ENCODE data around the gene TMEM170B. TPM values are rescaled to one million over a fixed set of nuclear protein-coding genes. Genes with fewer than 3 reads are reported as not detected.

Gene TMEM170B
- total RNA-seq, 2 experiments from 2014 or later: 0.40 to 0.57 TPM

DNA sequence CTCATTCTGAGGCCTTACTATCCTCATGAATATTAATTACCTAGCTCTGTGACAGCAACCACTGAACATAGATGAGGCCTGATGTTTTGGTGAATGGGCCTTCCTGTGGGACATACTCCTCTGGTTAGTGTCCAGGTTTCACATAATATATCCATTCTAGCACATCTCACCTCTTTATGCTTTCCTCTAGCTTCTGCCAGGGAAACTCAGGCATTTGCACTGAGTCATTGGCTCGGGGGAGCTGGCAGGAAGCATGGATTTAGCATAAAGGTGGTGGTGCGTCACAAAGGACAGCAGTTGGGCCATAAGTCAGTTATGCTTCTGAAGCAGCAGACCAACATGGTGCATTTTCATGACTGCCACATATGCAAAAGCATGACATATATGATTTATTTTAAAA, 37.5 kb upstream of the TMEM170B start:
- peaks cover 7% of the 10 kb centered on the region for H3K4me1 Mint-ChIP-seq (ENCODE audit: low read depth)
- H3K36me3 Mint-ChIP-seq (ENCODE audit: low read depth): no peaks in the 10 kb centered on the region
- peaks cover 1% of the 10 kb centered on the region for H3K9me3 Mint-ChIP-seq
- intact Hi-C loops (cut with micrococcal nuclease): no loop called here
- H3K4me3 Mint-ChIP-seq: no peak overlapping the region
- CTCF ChIA-PET: interaction anchor here (0.6 to 1.4 kb wide), 4 partner anchors 76 to 545 kb away, joined by 3 read pairs; no protein-coding TSS in a partner anchor
- DNase-seq: no peak
- no peaks in the 10 kb centered on the region for H3K27me3 Mint-ChIP-seq (ENCODE audit: low read depth)
- H3K27ac Mint-ChIP-seq: no peak overlapping the region

DNA sequence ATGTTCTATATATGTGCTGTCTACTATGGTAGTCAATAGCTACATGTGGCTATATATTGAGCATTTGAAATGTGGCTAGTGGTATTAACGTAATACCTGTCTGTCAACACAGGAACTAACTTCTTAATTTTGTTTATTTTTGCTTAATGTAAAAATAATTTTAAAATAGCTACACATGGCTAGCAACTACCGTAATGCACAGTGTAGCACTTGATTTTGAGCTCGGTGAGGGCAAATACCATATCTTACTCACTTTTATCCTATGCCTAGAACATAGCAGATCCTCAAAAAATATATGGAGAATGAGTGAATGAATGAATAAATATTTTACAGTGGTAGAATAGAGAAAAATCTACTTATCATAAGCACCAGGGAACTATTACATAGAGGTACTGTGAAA, 28.1 kb upstream of the TMEM170B start:
- no peak for DNase-seq
- Mint-ChIP-seq H3K27me3 (ENCODE audit: low read depth) (peaks cover 18% of the 10 kb centered on the region), H3K36me3 (ENCODE audit: low read depth) (no peaks in the 10 kb centered on the region), H3K4me3 (no peak overlapping the region), H3K4me1 (ENCODE audit: low read depth) (no peaks in the 10 kb centered on the region), H3K27ac (no peak overlapping the region), H3K9me3 (no peaks in the 10 kb centered on the region)
- intact Hi-C loops (cut with micrococcal nuclease): no loop called here
- CTCF ChIA-PET: interaction anchor here (0.7 to 2.2 kb wide), 5 partner anchors 12 to 338 kb away, joined by 3 to 8 read pairs (median 3); no protein-coding TSS in a partner anchor

DNA sequence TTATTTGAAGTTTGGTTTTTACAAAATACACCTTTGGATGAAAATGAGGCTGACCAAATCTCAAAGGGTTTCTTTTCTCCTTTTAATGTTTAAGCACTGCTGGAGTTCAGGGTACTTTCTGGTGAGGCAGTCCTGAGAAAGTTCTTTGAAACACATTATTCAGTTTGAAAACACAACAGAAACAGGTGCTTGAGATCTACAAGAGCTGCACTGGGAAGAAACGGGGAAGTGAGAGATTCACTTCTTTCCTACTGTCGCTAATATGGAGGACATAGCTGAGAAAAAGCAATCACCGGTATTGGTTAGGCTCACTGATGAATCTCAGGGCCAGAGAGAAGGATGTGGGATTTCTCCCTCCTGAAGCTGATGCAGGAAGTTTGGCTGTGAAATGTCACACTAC, 22.9 kb upstream of the TMEM170B start:
- Mint-ChIP-seq H3K27ac (no peak overlapping the region), H3K36me3 (ENCODE audit: low read depth) (no peaks in the 10 kb centered on the region), H3K27me3 (ENCODE audit: low read depth) (peaks cover 13% of the 10 kb centered on the region), H3K9me3 (peaks cover 2% of the 10 kb centered on the region), H3K4me1 (ENCODE audit: low read depth) (no peaks in the 10 kb centered on the region), H3K4me3 (no peak overlapping the region)
- CTCF ChIA-PET: interaction anchor here (1.4 kb wide), 1 partner anchor 18 kb away, joined by 4 read pairs; no protein-coding TSS in a partner anchor
- intact Hi-C loops (cut with micrococcal nuclease): no loop called here
- DNase-seq: no peak

- intact Hi-C loops (cut with micrococcal nuclease): no loop called here
- no peaks in the 10 kb centered on the region for H3K4me1 Mint-ChIP-seq (ENCODE audit: low read depth)
- CTCF ChIA-PET: interaction anchor here (1.0 to 1.4 kb wide), 2 partner anchors 19 to 273 kb away, joined by 4 read pairs; no protein-coding TSS in a partner anchor
- H3K9me3 Mint-ChIP-seq: peaks cover 2% of the 10 kb centered on the region
- H3K4me3 Mint-ChIP-seq: no peak overlapping the region
- DNase-seq: no peak
- no peaks in the 10 kb centered on the region for H3K36me3 Mint-ChIP-seq (ENCODE audit: low read depth)
- no peak overlapping the region for H3K27ac Mint-ChIP-seq
- H3K27me3 Mint-ChIP-seq (ENCODE audit: low read depth): peaks cover 10% of the 10 kb centered on the region
Observed at GRCh38 chr6:11515763-11516162, 21.8 kb upstream of the TMEM170B start.

DNA sequence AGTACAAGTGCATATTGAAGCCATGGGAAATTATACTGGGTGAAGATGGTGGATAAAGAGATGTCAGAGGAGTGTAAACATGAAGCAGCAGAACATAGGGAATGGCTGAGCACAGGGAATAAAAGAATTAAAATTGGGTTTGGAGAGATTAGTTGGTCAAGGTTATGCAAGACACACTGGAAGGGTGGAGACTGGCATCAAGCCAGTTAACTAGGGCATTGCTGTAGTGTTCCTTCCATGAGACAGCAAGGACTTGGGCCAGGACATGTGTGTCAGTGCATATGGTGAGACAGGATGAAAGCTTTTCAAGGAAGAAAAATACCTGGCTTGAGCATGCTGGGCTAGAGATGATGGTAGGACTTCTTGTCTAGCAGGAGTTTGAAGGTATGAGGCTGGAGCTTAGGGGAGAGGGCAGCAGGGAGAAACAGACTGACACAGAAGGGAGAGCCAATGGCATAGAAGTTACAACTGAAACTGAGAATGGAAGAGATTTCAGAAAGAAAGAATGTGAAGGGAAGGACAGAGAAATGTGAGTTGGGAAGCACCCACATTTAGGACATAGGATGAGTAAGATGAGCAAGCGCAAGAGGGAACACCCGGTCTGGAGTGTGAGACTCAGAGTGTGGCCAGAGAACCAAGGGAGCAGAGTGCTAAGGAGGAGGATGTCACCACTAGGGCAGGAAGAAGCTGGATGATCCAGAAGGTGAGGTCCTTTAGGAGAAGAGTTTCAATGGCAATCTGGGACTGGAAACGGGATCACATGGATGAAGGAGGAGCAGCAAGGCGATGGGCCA, 14.5 kb upstream of the TMEM170B start:
- DNase-seq: no peak
- H3K9me3 Mint-ChIP-seq: peaks cover 2% of the 10 kb centered on the region
- H3K27me3 Mint-ChIP-seq (ENCODE audit: low read depth): peaks cover 2% of the 10 kb centered on the region
- H3K4me1 Mint-ChIP-seq (ENCODE audit: low read depth): no peaks in the 10 kb centered on the region
- no peak overlapping the region for H3K27ac Mint-ChIP-seq
- intact Hi-C loops (cut with micrococcal nuclease): no loop called here
- H3K36me3 Mint-ChIP-seq (ENCODE audit: low read depth): no peaks in the 10 kb centered on the region
- no peak overlapping the region for H3K4me3 Mint-ChIP-seq
- CTCF ChIA-PET: interaction anchor here (1.2 kb wide), 1 partner anchor 351 kb away, joined by 4 read pairs; no protein-coding TSS in a partner anchor

- no peak overlapping the region for H3K4me3 Mint-ChIP-seq
- peaks cover 6% of the 10 kb centered on the region for H3K27me3 Mint-ChIP-seq (ENCODE audit: low read depth)
- no peaks in the 10 kb centered on the region for H3K9me3 Mint-ChIP-seq
- no peak for DNase-seq
- no peaks in the 10 kb centered on the region for H3K36me3 Mint-ChIP-seq (ENCODE audit: low read depth)
- CTCF ChIA-PET: interaction anchor here (0.6 kb wide), 1 partner anchor 621 kb away, joined by 5 read pairs; no protein-coding TSS in a partner anchor
- H3K27ac Mint-ChIP-seq: no peak overlapping the region
- no peaks in the 10 kb centered on the region for H3K4me1 Mint-ChIP-seq (ENCODE audit: low read depth)
- intact Hi-C loops (cut with micrococcal nuclease): no loop called here
Observed at GRCh38 chr6:11525468-11526155, 11.9 kb upstream of the TMEM170B start.

GRCh38 chr6:11526156-11526505, 11.4 kb upstream of the TMEM170B start:
- DNase-seq: no peak
- Mint-ChIP-seq H3K27me3 (ENCODE audit: low read depth) (peaks cover 6% of the 10 kb centered on the region), H3K4me3 (no peak overlapping the region), H3K9me3 (no peaks in the 10 kb centered on the region), H3K27ac (no peak overlapping the region), H3K4me1 (ENCODE audit: low read depth) (no peaks in the 10 kb centered on the region), H3K36me3 (ENCODE audit: low read depth) (no peaks in the 10 kb centered on the region)
- intact Hi-C loops (cut with micrococcal nuclease): no loop called here
- CTCF ChIA-PET: interaction anchor here (0.6 kb wide), 1 partner anchor 621 kb away, joined by 5 read pairs; no protein-coding TSS in a partner anchor

DNA sequence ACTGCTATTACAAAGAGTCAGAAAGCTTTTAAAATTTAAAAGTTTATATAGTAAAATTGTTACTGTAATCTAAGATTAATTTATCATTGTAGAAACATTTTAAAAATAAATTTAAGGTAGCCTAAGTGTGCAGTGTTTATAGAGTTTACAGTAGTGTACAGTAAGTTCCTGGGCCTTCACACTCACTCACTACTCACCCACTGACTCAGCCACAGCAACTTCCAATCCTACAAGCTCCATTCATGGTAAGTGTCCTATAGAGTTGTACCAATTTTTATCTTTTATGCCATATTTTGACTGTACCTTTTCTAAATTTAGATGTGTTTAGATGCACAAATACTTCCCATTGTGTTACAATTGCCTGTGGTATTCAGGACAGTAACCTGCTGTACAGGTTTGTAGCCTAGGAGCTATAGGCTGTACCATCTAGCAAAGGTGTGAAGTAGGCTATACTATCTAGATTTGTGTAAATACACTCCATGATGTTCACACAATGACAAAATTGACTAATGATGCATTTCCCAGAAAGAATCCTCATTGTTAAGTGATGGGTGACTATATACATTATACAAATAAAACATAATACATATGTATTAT, 10.2 kb upstream of the TMEM170B start:
- intact Hi-C loops (cut with micrococcal nuclease): no loop called here
- H3K27ac Mint-ChIP-seq: no peak overlapping the region
- peaks cover 6% of the 10 kb centered on the region for H3K27me3 Mint-ChIP-seq (ENCODE audit: low read depth)
- no peaks in the 10 kb centered on the region for H3K36me3 Mint-ChIP-seq (ENCODE audit: low read depth)
- no peak for DNase-seq
- H3K9me3 Mint-ChIP-seq: no peaks in the 10 kb centered on the region
- H3K4me1 Mint-ChIP-seq (ENCODE audit: low read depth): no peaks in the 10 kb centered on the region
- CTCF ChIA-PET: interaction anchor here (0.6 kb wide), 1 partner anchor 32 kb away, joined by 3 read pairs; no protein-coding TSS in a partner anchor
- H3K4me3 Mint-ChIP-seq: no peak overlapping the region

GRCh38 chr6:11528996-11529395, 8.6 kb upstream of the TMEM170B start:
- intact Hi-C loops (cut with micrococcal nuclease): no loop called here
- DNase-seq: no peak
- H3K27ac Mint-ChIP-seq: no peak overlapping the region
- peaks cover 6% of the 10 kb centered on the region for H3K27me3 Mint-ChIP-seq (ENCODE audit: low read depth)
- no peak overlapping the region for H3K4me3 Mint-ChIP-seq
- no peaks in the 10 kb centered on the region for H3K36me3 Mint-ChIP-seq (ENCODE audit: low read depth)
- no peaks in the 10 kb centered on the region for H3K4me1 Mint-ChIP-seq (ENCODE audit: low read depth)
- no peaks in the 10 kb centered on the region for H3K9me3 Mint-ChIP-seq
- CTCF ChIA-PET: no interaction called here

- H3K27ac Mint-ChIP-seq: no peak overlapping the region
- H3K4me1 Mint-ChIP-seq (ENCODE audit: low read depth): peaks cover 3% of the 10 kb centered on the region
Observed at GRCh38 chr6:11532097-11532496, 5.5 kb upstream of the TMEM170B start.

GRCh38 chr6:11534561-11534960, 3.0 kb upstream of the TMEM170B start:
- Mint-ChIP-seq H3K9me3 (no peaks in the 10 kb centered on the region), H3K27me3 (ENCODE audit: low read depth) (peaks cover 9% of the 10 kb centered on the region), H3K4me1 (ENCODE audit: low read depth) (peaks cover 8% of the 10 kb centered on the region), H3K27ac (no peak overlapping the region), H3K4me3 (no peak overlapping the region), H3K36me3 (ENCODE audit: low read depth) (no peaks in the 10 kb centered on the region)
- CTCF ChIA-PET: no interaction called here
- intact Hi-C loops (cut with micrococcal nuclease): no loop called here
- DNase-seq: no peak

More at GRCh38 chr6:11532097-11532496, 5.5 kb upstream of the TMEM170B start:
- H3K4me3 Mint-ChIP-seq: no peak overlapping the region
- peaks cover 12% of the 10 kb centered on the region for H3K27me3 Mint-ChIP-seq (ENCODE audit: low read depth)
- CTCF ChIA-PET: no interaction called here
- H3K9me3 Mint-ChIP-seq: no peaks in the 10 kb centered on the region
- no peaks in the 10 kb centered on the region for H3K36me3 Mint-ChIP-seq (ENCODE audit: low read depth)
- intact Hi-C loops (cut with micrococcal nuclease): no loop called here
- no peak for DNase-seq

DNA sequence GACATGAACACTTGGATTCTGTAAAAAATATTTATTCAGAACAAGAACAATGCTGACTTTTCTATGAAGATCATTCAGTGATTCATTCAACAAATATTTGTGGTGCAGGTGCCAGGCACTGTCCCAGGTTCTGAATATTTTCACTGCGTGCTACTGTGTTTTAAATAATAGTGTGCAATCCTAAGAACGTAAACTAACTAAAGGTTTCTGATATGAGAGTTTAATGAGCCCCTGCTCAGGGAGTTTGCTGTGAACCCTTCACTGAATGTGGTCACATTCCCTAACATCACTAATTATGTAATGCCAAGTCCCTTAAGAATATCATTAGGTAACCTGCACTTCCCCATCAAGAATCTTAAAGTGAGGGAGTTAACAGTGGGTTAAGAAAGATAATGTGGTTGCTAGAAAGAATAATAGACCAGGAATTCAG, 1.7 kb upstream of the TMEM170B start:
- H3K4me1 Mint-ChIP-seq (ENCODE audit: low read depth): peaks cover 9% of the 10 kb centered on the region
- H3K27me3 Mint-ChIP-seq (ENCODE audit: low read depth): peaks cover 9% of the 10 kb centered on the region
- H3K27ac Mint-ChIP-seq: no peak overlapping the region
- DNase-seq: peak; percentile 49
- no peaks in the 10 kb centered on the region for H3K9me3 Mint-ChIP-seq
- peak overlapping the region; percentile 16 for H3K4me3 Mint-ChIP-seq
- CTCF ChIA-PET: no interaction called here
- intact Hi-C loops (cut with micrococcal nuclease): loop anchor here (5.0 kb wide), 6 partner anchors 89 to 1134 kb away; partner anchors contain the start of genes C6orf52, MAK and PAK1IP1
- H3K36me3 Mint-ChIP-seq (ENCODE audit: low read depth): no peaks in the 10 kb centered on the region
